Measurements from ENCODE around the gene ELAVL4.

Gene ELAVL4

DNA sequence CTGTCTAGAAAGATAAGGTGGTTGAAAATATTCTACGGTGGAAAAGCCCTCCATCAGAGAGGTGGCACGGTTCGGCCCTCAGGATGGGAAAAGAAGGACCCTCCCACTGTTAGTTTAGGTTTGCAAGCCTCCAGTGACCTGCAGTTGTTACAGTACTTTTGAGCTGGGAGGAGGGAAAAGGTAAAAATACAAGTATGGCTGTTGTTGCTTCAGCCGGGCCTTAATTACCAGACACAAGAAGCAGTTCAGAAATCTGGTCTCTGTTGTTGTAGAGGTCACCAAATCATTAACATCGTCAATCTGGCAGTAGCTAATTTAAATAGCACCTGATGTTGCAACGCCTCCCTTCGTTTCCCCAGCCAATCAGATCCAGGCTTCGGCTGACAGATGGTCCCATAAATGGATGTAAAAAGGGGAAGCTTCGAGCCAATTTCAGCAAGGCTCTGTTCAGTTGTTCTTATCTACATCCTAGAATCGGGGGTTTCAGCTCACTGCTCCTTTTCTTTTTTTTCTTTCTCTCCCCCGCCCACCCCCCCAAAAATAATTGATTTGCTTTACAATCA lies at the start of gene ELAVL4:
TSS of gene ELAVL4 (plus strand) at position 424 of the 563 bp plus-strand sequence. CDS start 270 bp downstream, outside the sequence.
- no peak for DNase-seq (ENCODE audit: low read depth)

DNA sequence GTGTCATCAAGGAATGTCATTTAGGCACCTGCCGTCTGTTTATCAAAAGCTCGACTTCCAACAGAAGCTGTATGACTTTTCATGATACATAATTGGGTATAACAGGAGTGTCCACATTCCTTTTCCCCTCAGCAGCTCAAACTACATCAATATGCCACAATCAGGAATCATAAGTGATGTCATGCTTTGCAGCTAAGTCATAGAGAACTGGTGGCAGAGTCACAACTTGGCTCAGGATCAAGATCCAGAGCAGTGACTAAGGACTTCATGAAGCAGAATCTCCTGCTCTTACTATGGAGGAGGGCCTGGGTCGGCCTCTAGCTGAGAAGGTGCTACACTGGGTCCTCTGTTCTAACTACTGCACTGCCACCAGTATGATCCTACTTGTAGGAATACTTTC lies 48.4 kb upstream of the ELAVL4 start:
- no peak for DNase-seq (ENCODE audit: low read depth)

DNA sequence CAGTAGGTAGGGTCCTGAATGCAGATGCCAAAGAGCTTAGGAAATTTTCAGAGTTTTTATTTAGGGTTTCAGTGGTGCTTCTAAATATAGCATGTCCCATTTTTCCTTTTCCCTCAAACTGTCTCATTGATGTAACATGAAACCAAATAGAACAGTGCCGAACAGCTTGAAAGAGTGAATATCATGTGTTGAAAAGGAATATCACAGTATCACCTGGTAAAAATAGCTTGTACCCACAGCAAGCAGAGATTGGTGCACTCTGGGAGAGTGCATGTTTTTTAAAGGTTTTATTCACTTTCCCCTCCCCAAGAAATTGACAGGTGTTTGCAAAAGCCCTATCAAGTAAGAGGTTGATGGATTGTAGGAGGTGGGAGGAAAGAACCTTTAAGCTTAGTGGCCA lies 41.9 kb upstream of the ELAVL4 start:
- no peak for DNase-seq (ENCODE audit: low read depth)

DNA sequence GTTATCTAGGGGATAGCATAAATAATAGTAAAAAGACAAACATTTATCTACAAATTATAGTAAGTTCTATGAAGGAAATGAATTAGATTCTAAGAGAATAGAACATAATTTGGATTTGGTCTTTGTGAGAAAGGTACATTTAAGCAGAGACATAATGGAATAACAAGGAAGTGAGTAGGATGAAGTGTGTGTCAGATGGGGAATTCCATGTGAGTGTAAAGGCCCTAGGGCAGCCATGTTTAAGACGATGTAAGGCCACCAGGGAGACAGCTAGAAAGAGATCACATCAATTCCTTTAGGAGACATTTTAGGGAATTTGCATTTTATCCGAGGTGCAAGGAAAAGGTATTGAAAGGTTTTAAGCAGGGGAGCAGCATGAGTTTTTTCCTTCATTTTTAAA lies 33.8 kb upstream of the ELAVL4 start:
- no peak for DNase-seq (ENCODE audit: low read depth)

DNA sequence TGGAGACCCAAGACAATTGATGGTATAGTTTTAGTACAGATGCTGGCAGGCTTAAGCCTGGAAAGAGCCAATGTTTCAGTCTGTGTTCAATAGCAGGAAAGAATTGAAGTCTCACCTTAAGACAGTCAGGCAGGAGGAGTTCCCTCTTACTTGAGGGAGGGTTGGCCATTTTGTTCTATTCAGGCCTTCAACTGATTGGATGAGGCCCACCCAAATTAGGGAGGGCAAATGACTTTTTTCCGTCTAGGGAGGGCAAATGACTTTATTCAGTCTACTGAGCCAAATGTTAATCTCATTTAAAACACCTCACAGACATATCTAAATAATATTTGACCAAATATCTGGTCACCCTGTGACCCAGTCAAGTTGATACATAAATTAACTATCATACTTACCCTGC lies 31.4 kb upstream of the ELAVL4 start:
- DNase-seq (ENCODE audit: low read depth), result no peak

DNA sequence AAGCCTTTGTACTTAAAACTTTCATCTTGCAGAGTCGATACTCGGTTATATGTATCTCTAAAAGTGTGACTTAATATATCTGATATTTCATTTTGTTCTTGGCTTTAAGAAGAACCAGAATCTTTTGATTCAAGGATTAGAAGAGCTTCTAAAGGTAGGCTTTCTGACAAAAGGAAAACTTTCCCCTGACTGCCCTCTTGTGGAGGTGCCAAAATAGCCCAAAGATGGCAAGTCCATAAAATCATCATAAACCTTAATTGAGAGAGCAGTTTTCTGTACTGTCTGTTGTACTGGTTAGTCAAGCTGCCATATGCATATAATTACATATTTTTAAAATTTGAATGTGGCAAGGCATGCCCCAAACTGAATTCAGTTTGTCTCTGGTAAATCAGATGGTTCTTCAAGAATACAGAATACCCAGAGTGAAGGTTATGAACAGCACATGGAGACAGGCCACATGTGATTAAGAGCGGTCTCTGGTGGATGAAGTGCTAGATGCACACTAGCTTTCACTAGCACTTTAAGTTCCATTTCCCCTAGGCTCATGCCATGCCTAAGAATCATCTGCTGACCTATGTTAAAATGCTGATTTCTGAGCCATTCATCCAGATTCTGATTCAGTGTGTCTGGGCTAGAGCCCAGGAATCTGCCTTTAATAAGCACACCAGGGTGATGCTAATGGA lies 27.7 kb upstream of the ELAVL4 start:
- DNase-seq (ENCODE audit: low read depth), result no peak

DNA sequence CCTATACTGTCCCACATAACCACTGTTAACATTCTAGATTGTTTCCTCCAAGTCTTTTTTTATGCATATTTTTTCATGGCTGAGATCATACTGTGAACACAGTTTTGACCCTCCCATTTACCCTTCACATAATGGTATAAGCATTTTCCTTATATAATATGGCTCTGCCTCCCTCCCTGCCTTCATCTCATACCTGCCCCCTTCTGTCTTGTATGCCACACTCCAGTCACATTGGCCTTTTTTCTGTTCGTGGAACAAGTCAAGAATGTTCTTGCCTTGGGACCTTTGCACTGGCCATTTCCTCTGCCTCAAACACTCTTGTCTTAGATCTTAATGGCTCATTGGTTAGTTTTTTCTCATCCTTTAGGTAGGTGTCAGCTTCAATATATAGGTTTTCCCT lies 24.3 kb upstream of the ELAVL4 start:
- DNase-seq (ENCODE audit: low read depth), result no peak

DNA sequence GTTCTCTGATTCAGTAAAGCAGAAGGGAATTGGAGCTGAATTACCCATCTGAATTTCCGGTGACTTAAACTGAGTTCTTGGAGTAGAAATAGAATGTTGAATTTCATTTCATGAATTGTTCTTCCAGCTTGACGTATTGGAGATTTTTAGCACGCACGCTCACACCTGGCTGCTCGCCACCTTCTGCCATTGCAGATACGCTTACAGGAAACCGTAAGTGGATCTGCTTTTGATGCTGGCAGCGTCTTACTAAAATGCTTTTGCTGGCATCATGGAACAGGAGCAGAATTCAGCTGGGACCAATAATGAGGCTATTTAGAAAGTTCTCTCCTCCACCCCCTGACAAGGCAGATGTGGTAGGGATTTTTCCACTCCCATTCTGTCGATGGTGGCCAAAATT lies 17.7 kb upstream of the ELAVL4 start:
- no peak for DNase-seq (ENCODE audit: low read depth)

DNA sequence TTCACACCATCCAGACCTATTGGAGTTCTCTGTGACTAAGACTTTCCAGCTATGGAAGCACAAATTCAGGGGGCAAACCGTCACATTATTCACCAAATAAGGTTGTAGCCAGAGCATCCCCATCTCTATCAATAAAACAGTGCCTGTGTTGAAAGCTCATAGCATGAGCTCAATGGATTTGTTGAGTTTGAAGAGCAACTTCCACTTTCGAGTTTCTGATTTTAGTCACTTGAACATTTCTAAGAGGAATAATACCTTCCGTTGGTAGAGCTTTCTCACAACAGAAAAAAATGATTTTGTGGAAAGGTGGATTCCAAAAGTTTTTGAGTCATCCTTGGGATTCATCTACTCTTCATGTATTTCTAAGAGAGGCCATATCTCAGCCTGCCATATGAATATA lies 13.0 kb upstream of the ELAVL4 start:
- DNase-seq (ENCODE audit: low read depth), result no peak

DNA sequence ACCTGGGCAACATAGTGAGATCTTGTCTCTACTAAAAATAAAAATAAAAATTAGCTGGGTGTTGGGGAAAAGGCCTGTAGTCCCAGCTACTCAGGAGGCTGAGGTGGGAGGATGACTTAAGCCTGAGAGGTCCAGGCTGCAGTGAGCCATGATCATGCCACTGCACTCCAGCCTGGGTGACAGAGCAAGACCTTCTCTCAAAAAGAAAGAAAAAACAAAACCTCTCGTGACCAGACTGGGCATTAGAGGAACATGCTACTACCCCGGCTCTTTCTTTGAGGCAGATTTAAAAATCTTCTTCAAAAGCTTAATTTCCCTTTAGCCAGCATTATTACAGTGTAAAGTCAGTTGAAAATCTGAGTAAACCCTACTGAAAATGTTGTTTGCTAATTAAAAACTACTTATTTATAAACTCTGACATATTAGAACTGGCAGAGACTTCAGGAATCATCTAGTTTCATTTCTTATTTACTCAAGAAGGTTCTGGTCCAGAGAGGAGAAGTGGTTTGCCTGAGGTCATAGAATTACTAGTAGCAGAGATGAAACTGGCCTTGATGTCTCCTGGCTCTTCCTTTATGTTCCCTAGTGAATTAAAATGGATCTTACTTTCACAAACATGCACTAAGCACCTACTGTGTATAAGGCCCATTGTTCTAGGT lies 11.6 kb upstream of the ELAVL4 start:
- DNase-seq (ENCODE audit: low read depth), result no peak

DNA sequence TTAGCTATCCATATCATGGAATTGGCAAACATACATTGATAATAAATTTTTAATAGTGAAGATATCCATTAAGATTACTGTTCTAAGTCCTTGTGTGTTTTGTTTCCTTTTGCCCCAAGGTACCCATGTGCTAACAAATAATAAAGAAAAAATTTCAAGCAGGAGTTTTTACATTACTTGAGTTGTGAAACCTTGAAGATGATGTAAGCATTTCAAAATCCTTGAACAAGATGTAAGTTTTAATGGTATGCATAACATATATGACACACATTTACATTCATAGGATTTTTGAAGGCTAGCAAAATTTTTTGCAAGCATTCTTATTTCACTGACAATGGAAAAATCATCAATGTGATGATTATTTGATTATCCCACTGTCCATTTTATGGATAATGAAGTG lies 10.9 kb upstream of the ELAVL4 start:
- no peak for DNase-seq (ENCODE audit: low read depth)

DNA sequence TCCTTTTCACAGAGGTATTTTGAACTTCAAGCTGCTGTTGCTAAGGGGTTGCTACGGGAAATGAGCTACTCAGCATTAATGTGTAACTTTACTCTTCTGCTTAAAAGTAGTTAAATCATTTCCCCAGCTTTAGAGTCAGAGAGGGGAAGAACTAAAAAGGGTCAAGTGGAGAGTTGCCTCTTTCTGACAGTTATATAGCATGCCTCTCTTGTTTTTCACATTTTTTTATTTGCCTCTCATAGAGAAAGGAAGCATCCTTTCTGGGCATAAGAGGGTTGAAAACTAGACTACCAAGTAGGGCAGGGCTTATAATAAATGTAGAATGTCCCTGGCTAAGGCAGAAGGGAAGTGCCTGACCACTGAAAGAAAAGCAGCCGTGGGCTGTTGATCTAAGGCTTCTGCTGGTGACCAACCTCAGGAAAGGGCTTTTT lies 10.1 kb upstream of the ELAVL4 start:
- no peak for DNase-seq (ENCODE audit: low read depth)

DNA sequence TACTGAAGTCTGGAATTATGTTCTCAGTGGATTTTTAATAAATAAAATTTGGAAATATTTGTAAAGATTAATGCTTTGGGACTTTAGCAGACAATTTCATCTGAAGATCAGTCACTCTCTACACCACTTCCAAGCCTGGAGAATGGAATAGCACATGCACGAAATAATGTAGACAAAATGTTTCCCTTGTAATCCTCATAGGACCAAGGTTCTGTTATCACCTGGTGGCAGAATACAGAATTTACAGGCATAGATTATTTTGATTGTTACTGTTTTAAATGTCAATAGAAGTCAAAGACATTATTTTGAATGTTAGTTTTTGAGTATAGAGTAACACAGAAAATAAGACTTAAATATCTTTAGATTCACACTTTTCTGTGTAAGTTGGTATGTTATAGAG lies 9.1 kb upstream of the ELAVL4 start:
- no peak for DNase-seq (ENCODE audit: low read depth)

DNA sequence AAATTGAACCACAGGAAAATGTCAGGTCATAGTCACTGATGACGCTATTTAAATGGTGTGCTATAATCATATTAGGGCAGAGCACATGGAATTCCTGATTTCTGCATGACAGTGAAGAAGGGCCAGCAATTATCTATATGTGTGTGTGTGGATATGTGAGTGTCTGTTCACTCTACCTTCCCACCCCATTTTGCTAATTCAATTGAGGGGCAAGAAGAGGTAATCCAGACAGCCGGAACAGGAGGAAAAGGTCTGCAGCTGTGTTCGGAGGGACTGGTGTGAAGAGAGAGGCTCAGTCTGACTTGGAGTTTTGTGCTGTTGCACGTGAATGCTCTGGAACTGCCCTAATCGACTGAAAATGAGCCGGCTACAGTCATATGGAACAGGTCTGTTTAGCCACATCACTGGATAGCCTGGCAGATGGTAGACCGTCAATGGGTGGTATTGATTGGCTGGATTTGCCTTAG lies 5.1 kb upstream of the ELAVL4 start:
- no peak for DNase-seq (ENCODE audit: low read depth)

DNA sequence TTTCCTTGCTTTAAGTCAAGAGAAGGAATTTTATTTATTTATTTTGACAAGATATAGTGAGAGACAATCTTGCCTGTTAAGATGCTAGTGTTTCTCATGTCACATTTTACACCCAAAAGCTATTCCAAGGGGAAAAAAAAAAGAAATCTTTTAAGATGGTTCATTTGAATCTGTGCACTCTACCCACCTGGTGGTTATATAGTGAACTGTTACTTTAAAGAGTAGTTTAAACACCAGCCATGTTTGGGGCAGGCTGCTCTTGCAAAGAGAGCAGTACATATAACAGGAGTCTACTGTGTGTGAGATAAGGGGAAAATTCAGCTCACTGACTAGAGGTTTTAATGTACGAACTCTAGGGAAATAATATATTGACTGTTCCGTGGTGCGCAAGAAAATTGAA lies 3.3 kb upstream of the ELAVL4 start:
- no peak for DNase-seq (ENCODE audit: low read depth)

DNA sequence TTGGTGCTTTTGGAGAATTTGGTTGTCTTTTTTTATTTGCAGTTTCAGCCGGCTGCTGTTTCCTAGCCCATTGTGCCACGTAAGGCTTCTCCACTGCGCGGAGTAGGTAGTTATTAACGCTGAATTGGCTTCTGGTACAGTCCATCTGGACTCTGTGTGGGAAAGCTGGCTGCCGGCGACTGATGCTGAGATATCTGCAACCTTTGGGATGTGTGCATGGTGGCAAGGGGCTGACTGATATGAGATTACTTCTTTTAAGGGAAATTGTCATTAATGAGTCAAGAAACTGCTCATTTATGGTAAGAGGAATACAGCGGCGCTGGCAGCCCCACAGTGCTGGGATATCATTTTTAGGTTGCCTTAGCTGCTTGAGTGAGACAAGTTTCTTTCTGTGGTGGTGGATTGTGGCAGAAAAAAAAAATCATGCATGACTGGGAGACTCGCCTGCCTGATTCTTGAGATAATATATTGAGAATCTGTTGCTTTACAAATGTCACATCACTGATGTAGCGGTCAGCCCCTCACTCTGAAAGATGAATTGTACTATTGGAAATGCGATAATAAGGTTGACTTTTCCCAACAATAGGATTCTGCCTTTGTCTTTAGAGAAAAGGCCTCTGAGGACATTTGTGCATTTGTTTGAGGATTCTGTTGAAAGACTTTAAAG lies 2.5 kb upstream of the ELAVL4 start:
- no peak for DNase-seq (ENCODE audit: low read depth)

DNA sequence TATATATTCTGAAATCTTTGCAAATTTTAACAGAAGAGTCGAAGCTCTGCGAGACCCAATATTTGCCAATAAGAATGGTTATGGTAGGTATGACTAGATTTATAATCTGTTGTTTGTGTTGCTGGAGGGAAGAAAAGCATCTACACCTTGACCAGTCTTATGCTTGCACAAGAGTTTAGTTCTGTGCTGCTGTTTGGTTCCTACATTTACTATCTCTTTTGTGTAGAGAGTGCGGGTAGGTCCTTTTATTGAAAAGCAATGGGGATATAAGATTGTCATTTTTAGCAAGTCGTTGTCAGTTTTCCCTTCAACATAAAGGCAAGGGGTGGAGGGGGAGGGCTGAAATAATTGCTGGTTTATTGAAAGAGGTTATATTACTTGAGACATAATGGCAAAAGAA lies 396 bp downstream of the ELAVL4 start:
- no peak for DNase-seq (ENCODE audit: low read depth)

DNA sequence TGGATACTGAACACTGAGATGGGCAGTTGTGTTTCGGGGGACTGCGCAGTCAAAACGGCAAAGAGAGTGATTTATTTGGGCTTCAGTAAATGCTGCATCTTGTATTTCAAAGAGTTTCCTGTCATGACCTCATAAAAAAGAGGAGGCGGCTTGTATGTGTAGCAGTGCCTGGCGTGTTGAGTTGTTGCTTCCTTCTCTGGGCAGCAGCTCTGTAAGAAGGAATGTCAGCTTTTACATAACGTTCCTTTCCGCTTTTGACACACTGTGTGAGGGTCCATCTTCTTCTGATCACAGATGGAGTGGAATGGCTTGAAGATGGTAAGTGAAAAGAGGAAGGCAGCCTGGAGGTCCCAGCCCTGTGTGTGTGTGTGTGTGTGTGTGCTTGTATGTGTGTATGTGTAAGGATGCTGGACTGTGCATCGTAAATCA lies 941 bp downstream of the ELAVL4 start:
- no peak for DNase-seq (ENCODE audit: low read depth)

DNA sequence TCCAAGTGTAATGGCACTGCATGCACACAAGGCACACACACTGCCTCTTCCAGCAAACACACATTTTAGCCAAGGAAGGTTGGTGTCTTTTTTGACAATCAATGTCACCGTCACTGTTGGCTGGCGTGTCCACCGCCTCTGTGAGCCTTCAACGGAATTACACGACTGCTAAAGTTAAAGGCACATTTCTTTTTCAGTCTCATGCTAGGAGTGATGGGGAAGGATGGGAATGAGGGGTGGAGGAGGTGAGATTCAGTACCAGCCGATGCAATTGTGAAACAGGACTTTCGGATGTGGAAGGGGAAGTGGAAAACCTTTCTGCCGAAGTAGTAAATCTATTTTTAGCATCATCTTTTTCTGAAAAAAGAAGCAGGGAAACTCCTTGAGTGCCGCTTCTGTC lies 1.4 kb downstream of the ELAVL4 start:
- no peak for DNase-seq (ENCODE audit: low read depth)

DNA sequence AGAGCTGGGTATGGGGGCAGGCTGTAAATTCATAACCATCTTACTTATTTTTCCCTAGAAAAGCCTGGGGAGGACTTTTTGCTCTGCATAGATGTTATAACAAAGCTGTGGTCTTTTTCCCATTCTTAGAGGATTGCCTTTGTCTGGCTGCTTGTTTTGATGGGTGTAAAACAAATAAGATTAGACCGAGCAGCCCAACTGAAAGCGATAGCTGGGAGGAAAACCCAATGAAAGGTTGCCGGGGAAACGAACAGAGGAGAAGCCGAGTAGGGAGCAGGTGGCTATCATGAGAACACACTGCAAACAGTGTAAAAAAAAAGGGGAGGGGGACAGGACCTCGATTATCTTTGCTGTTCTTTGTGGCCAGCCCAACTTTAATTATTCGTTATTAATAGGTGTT lies 1.9 kb downstream of the ELAVL4 start:
- DNase-seq (ENCODE audit: low read depth), result no peak

DNA sequence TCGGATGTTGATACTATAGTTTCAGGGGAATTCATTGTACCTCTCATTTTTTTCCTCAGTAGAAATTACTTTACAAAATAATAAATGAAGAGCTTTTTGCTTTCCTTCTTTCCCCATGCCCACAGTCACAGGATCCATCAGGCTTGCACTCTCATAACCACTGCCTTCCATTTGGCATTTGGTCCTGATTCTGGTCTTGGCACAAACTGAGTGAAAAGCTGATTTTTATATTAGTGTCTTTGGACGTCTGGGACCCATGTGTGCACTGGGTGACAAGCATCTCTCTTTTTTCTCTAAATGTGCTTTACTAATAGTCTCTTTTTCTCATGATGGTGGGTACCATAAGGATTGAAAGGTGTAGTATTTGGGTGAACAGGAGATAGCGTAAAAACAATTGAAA lies 2.8 kb downstream of the ELAVL4 start:
- no peak for DNase-seq (ENCODE audit: low read depth)

DNA sequence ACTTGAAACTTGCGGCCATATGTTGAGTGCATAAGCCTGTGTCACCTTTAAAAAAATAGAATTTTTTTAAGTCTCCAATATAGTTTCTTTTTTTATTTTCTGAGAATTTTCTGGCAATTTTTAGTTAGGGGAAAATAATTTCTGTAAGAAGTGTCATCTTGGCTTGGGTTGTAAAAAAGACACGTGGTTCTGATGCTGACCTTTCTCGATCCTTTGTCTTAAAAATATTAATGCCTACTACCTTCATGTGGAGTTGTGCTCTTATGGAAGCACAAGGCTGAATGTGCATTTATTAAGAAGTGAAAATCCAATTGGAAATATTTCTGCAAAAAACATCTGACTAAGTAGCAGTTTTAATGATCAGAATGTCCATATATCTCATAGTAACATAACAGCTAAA lies 3.5 kb downstream of the ELAVL4 start:
- DNase-seq (ENCODE audit: low read depth), result no peak

DNA sequence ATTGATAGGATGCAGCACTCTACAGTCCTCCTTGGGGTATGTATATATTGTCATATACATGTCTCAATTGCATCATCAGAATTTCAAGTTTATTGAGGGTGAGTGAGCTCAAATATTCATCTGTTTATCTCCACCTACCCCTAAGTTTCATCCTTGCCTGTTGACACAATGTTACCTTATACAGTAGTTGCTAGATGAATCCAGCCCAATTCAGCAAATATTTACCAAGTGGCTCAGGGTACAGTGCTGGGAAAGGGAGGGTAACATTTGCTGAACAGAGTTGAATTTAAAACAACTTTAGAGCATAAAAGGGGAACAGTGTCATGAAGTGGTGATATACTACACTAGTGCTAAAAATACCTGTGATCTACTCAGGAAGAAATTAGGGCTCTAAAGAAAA lies 14.4 kb downstream of the ELAVL4 start:
- no peak for DNase-seq (ENCODE audit: low read depth)
